HuH-7 (cell line): ENCODE data around the gene NCOA3.
"Not testable (repeated sequence)": the region's sequence is repeated elsewhere in the genome, so short reads cannot be mapped to it uniquely, and the experiment has no call there.

Experiments
- DNase-seq: peaks from one replicate; pipeline ENCODE4 v3.0.0; 2011; ENCODE audit warnings: low spot score

NCOA3 gene

DNA sequence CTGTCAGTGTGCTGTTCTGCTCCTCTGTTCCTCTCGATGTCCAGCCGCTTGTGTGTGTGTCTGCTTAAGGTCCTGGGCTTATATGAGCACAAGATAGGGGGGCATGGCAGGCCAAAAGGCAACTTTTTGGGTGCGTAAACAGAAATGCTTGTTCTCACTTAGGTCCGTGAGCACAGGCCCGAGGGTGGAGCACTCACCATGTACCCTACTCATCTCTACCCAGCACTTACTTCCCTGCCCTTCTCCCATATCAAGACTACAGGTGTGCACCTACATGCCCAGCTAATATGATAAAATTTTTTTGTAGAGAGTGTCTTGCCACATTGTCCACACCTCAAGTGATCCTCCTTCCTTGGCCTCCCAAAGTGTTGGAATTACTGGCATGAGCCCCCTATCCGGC is 34.3 kb downstream of the NCOA3 start:
- no peak for DNase-seq

DNA sequence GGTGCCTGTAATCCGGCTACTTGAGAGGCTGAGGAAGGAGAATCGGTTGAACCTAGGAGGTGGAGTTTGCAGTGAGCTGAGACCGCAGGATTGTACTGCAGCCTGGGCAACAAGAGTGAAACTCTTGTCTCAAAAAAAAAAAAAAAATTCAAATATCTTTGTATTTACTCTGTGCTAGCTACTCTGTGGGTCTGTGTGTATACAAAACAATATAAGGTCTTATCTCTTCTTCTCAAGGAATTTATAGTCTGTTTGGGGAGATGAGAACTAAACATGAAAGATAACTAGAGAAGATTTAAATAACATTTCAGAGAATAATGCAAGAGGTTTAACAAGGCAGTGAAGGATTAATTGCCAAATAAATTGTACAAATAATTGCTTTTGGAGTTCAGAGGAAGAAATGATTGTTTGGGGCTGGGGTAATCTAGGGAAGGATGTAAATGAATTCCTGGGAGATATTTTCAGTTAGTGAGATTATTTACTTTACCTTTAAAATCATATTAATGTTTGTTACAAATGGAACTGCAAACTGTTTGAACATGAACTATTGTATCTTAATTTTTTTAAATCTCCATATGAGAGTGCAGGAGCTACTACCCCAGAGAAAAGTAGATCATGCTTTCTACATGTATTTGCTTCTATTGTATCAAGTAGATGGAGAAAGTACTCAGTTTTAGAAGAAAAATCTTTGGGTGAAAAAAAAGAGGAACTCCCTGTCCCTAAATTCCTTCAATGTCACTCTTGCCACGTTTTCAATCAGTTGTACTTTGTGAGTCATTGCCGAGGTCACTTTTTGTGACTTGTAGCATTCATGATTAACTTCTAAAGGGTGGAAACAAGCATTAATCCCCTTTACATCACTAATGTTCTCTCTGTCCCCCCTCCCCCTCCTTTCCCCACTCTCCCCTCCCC is 39.0 kb downstream of the NCOA3 start:
- DNase-seq, result no peak

DNA sequence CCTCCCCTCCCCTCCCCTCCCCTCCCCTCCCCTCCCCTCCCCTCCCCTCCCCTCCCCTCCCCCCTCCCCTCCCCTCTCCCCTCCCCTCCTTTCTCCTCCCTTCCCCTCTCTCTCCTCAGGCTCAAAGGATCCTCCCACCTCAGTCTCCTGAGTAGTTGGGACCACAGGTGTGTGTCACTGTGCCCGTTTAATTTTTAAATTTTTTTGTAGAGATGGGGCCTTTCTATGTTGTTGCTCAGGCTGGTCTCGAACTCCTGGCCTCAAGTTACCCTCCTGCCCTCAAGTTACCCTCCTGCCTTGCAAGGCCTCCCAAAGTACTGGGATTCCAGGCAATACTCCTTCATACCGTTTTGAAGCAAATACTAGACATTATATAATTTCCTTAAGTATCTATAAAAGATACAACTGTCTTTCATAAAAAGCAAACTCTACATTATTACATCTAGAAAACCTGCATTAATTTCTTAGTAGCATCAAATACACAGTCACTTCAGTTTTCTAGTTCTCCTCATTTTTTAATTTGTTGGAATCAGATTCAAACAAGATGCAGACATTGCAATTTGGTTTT is 39.8 kb downstream of the NCOA3 start:
- DNase-seq, result no peak

DNA sequence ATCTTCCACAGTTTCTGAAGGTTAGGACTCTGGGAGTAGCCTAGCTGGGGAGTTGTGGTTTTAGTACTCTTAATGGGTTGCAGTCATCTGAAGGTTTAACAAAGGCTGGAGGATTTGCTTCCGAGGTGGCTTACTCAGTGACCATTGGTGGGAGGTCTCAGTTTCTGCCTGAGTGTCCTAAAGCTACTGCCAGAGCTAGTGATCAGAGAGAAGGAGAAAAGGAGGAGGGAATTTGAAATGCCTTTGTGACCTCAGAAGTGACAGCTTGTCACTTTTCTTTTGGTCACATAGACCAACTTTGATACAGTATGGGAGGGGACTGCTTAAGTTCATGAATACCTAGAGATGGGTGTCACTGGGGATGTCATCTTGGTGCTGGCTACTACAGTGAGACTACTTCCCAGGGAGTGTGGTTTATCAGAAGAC is 41.3 kb downstream of the NCOA3 start:
- no peak for DNase-seq

DNA sequence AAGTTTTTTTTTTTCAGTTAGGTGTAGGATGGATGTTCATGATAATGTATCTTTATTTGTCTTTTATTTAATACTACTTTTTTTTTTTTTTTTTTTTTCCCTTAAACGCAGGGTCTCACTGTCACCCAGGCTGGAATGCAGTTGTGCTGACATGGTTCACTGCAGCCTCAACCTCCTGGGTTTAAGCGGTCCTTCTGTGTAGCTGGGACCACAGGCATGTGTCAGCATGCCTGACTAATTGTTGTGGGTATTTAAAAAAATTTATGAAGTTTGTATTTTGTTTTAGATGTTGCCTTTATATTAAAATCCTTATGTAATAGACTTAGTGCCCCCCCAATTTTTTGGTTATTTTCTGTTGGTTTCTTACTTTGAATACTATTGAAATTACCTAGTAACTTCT is 42.6 kb downstream of the NCOA3 start:
- no peak for DNase-seq

DNA sequence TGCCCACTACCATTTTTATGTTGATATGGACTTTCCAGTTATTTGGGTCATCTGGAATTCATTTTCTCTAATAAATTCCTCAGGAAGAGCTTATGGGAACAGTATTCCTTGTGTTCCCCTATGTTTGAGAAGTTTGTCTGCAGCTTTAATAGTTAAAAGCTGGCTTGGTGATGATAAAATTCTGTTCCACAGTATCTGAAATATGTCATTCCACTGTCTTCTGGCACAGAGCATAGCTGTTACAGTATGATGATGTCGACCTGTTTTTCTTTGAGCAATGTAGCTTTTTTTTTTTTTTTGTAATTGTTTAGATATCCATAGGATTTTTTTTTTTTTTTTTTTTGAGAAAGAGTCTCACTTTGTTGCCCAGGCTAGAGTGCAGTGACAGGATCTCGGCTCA is 43.2 kb downstream of the NCOA3 start:
- DNase-seq, result no peak

DNA sequence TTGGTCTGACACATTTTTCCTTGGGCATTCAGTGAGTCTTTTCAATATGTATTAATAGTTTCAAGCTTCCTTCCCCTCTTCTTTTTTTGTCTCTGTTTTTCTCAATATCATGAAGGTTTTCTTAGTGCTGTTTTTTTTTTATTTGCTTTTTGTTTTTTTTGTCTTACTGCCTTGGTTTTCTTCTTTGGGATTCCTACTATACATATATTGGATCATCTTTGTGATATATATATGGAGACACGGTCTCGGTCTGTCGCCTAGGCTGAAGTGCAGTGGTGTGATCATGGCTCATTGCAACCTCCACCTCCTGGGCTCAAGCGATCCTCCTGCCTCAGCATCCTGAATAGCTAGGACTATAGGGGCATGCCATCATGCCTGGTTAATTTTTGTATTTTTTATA is 43.8 kb downstream of the NCOA3 start:
- no peak for DNase-seq

DNA sequence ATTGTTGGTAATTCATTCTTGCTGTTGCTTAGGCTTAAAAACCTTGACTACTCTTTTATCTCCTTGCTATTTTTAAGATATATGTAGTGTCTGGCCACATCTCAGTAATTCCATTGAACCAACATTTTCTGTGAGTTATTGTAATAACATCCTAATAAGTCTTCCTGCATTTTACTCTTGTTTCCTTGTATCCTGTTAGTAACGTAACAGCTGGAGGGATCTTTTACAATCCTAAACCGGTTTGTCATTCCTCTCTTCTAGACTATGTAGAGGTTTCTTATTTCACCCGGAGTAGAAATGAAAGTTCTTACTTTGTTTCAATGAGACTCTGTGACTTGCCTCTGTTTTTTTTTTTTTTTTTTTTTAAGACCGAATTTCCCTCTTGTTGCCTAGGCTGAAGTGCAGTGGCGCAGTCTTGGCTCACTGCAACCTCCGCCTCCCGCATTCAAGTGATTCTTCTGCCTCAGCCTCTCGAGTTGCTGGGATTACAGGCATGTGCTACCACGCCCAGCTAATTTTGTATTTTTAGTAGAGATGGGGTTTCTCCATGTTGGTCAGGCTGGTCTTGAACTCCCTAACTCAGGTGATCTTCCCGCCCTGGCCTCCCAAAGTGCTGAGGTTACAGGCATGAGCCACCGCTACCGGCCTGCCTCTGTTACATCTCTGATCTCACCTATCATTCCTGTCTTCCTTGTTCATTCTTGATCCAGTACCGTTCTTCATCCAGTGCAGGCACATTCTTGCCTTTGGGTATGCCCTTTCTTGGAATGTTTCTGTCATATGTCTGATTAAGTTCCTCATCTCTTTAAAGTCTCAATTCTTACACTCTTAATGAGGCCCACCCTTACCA is 44.7 kb downstream of the NCOA3 start:
- DNase-seq, result no peak

DNA sequence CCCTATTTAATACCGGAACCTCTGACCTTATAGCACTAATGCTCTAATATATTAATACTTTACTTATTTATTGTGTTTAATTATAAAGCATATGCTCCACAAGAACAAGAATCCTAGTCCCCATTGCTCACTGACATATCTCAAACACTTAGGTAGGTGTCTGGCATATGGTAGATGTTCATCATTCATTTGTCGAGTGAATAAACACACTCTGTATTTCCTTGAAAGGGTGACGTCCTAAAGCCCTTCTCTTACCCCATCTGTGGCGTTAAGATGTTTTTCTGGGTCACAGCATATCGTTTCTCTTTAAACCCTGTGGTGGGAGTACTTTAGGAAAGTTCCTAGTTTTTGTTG is 45.3 kb downstream of the NCOA3 start:
- no peak for DNase-seq

DNA sequence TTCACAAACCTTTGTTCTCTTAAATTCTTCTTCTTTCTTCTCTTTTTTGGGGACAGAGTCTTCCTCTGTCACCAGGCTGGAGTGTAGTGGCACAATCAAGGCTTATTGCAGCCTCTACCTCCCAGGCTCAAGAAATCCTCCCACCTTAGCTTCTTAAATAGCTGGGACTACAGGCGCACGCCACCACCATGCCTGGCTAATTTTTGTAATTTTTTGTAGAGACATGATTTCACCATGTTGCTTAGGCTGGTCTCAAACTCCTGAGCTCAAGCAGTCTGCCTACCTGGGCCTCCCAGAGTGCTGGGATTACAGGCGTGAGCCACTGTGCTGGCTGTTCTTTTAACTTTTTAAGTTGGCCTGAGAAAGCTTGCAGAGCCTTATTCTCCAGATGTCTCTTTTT is 48.0 kb downstream of the NCOA3 start:
- no peak for DNase-seq

DNA sequence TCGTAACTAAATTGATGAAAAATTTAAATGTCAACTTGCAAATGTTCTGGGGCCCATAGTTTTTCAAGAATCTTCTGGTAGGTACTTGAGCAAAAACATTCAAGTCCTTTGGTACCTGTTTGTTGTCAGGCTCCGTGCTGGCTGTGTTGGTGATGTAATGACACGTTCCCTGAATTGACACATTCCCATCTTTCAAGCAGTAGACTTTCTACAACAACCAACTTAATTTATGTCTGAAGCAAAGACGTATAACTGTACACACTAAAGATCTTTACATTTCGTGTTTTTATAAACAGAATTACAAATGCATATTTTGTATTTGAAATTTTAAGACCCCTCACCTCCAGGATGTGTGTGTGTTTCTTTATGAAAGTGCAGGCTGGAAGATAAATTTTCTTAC is 49.5 kb downstream of the NCOA3 start:
- DNase-seq, result no peak

DNA sequence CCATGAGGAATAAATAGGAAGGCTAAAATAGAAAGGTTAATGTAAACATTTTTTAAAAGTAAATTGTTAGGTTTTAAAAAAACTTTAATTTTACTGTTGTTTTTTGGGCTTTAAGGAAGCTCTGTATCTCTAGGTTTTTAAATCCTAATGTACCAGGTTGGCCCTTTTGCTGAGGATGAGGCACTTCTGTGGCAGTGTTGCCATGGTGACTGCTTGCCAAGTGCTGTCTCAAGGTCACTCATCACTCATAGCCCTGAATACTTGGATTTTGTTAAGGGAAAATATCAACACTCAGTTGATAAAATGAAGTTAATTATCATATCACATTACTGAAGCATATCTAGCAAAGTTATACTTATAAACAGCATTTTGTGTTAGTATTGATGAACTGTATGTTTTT is 50.2 kb downstream of the NCOA3 start:
- DNase-seq, result no peak

DNA sequence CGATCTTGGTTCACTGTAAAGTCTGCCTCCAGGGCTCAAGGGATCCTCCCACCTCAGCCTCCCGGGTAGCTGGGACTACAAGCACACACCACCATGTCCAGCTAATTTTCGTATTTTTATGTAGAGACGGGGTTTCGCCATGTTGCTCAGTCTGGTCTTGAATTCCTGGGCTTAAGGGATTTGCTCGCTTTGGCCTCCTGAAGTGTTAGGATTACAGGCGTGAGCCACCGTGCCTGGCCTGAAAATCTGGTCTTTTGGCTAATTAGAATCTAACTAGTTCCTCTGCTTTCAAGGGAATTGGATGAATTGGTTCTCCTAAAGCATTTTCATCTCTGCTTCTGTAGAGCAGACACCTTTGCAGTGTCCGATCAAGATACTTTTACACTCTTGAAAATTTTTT is 51.3 kb downstream of the NCOA3 start:
- no peak for DNase-seq

DNA sequence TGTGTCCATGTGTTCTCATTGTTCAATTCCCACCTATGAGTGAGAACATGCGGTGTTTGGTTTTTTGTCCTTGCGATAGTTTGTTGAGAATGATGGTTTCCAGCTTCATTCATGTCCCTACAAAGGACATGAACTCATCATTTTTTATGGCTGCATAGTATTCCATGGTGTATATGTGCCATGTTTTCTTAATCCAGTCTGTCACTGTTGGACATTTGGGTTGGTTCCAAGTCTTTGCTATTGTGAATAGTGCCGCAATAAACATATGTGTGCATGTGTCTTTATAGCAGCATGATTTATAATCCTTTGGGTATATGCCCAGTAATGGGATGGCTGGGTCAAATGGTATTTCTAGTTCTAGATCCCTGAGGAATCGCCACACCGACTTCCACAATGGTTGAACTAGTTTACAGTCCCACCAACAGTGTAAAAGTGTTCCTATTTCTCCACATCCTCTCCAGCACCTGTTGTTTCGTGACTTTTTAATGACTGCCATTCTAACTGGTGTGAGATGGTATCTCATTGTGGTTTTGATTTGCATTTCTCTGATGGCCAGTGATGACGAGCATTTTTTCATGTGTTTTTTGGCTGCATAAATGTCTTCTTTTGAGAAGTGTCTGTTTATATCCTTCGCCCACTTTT is 52.0 kb downstream of the NCOA3 start:
- DNase-seq, result not testable (repeated sequence)

DNA sequence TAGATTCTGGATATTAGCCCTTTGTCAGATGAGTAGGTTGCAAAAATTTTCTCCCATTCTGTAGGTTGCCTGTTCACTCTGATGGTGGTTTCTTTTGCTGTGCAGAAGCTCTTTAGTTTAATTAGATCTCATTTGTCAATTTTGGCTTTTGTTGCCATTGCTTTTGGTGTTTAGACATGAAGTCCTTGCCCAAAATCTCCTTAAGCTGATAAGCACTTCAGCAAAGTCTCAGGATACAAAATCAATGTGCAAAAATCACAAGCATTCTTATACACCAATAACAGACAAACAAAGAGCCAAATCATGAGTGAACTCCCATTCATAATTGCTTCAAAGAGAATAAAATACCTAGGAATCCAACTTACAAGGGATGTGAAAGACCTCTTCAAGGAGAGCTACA is 52.6 kb downstream of the NCOA3 start:
- DNase-seq, result not testable (repeated sequence)

DNA sequence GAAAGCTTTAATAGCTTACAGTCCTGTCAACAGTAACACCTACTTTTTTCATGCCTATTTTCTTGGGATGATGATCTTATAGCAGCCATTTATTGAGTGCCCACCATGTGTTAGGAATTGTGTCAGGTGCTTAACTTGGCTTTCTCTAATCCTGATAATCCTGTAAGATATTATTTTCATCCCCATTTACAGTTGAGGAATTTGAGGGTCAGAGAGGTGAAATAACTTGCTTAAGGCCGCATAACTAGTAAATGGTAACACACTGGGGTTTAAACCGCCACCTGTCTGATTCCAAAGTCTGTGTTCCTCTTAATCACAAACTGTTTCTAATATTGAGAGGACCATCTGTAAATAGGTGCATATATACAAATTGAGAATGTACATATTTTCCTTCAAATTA is 55.5 kb downstream of the NCOA3 start:
- DNase-seq, result no peak

DNA sequence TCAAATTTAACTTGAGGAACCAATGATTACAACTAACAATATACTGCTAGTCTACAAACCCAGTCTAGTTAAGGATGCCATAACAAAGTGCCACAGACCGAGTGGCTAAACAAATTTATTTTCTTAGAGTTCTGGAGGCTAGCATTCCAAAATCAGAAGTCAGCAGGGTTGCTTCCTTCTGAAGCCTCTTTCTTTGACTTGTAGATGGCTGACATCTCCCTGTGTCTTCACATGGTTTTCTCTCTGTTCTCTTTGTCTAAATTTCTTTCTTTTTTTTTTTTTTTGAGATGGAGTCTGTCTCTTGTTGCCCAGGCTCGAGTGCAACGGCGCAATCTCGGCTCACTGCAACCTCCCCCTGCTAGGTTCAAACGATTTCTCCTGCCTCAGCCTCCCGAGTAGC is 56.1 kb downstream of the NCOA3 start:
- no peak for DNase-seq

DNA sequence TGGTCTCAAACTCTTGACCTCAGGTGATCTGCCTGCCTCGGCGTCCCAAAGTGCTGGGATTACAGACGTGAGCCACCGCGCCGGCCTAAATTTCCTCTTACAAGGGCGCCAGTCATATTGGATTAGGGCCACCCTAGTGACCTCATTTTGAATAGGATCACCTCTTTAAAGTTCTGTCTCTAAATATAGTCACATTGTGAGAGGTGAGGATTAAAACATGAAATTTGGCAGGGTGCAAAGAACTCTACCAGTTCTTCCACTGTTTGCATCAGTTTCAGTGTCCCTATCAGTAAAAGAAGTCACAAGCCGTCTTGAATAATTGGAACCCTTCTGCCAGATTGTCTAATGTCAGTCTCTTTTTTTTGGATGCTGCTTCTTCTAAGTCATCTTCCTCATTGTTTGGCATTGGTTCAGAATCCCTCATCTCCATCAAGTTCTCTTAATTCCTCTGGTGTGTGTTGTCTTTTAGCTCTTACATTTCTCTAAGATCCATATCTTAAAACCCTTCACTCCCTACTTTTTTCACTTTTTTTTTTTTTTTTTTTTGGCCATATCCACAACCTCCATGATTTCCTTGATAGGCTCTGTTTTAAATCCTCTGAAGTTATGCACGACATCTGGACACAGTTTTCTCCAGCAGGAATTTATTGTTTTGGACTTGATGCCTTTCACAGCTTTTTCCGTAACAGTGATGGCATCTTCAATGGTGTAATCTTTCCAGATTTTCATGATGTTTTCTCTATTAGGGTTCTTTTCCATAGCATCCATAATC is 56.8 kb downstream of the NCOA3 start:
- DNase-seq, result no peak

DNA sequence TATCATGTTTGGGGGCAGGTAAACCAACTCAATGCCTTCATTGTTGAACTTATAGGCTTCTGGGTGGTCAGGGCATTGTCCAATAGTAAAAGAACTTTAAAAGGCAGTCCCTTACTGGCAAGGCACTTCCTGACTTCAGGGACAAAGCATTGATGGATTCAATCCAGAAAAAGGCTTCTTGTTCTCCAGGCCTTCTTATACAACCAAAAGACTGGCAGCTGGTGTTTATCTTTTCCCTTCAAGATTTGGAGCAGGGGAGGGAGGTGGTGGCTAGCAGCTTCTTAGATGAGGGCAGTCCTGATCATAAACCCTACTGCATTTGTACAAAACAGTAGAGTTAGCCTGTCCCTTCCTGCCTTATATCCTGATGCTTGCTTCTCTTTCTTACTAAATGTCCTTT is 57.5 kb downstream of the NCOA3 start:
- no peak for DNase-seq

DNA sequence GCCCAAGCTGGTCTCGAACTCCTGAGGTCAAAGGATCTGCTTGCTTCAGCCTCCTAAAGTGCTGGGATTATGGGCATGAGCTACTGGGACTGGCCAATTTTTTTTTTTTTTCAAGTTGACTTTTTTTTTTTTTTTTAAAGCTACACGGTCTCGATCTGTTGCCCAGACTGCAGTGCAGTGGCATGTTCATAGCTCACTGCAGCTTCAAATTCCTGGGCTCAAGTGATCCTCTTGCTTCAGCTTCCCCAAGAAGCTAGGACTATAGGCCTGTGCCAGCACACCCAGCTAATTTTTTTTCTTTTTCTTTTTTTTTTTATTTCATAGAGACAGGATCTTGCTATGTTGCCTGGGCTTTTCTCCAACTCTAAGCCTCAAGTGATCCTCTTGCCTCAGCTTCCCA is 59.5 kb downstream of the NCOA3 start:
- no peak for DNase-seq
